Mesendoderm (in vitro differentiated cells): ENCODE results near the gene ADAD1.

Source experiments
- DNase-seq: peaks from one replicate; pipeline ENCODE4 v3.0.0; 2013
- H2AK5ac ChIP-seq: 2 replicates; pipeline ENCODE4 v1.6.1; 2013; ENCODE audit warnings: low read length, inconsistent platforms
- H2BK120ac ChIP-seq: 2 replicates; pipeline ENCODE4 v1.6.1; 2013; ENCODE audit warnings: low read depth, mild to moderate bottlenecking, low read length, moderate library complexity, mixed read lengths
- H2BK15ac ChIP-seq: replicated peaks from 2 replicates; pipeline ENCODE4 v1.6.1; 2013; ENCODE audit warnings: low read depth, mild to moderate bottlenecking, moderate library complexity
- H2BK5ac ChIP-seq: 2 replicates; pipeline ENCODE4 v1.6.1; 2013; ENCODE audit warnings: low read length, inconsistent platforms
- H3K18ac ChIP-seq: 2 replicates; pipeline ENCODE4 v1.6.1; 2013; ENCODE audit warnings: mild to moderate bottlenecking, low read length, mixed read lengths
- H3K23ac ChIP-seq: one replicate; pipeline ENCODE4 v1.6.1; 2013; ENCODE audit warnings: low read length
- H3K27ac ChIP-seq: 2 replicates; pipeline ENCODE4 v1.5.1; 2013; ENCODE audit warnings: low read depth, mild to moderate bottlenecking, inconsistent platforms, low read length, moderate library complexity
- H3K27me3 ChIP-seq: 2 replicates; pipeline ENCODE4 v1.6.1; 2013; ENCODE audit warnings: low read length, control low read depth, mild to moderate bottlenecking, inconsistent platforms; ENCODE audit not compliant: insufficient read depth, poor library complexity
- H3K36me3 ChIP-seq: 2 replicates; pipeline ENCODE4 v1.6.1; 2013; ENCODE audit warnings: low read length, inconsistent platforms; ENCODE audit not compliant: control insufficient read depth, insufficient read depth
- H3K4ac ChIP-seq: one replicate; pipeline ENCODE4 v1.6.1; 2013; ENCODE audit warnings: low read depth, mild to moderate bottlenecking, low read length, moderate library complexity
- H3K4me1 ChIP-seq: 2 replicates; pipeline ENCODE4 v1.6.1; 2013; ENCODE audit warnings: low read depth, low read length, inconsistent platforms; ENCODE audit not compliant: control insufficient read depth
- H3K4me2 ChIP-seq: 2 replicates; pipeline ENCODE4 v1.6.1; 2013; ENCODE audit warnings: low read length
- H3K4me3 ChIP-seq: 2 replicates; pipeline ENCODE4 v1.5.1; 2013; ENCODE audit warnings: mild to moderate bottlenecking, low read length
- H3K56ac ChIP-seq: one replicate; pipeline ENCODE4 v1.6.1; 2013; ENCODE audit warnings: low read length
- H3K79me1 ChIP-seq: 2 replicates; pipeline ENCODE4 v1.6.1; 2013; ENCODE audit warnings: low read length, inconsistent platforms
- H3K79me2 ChIP-seq: 2 replicates; pipeline ENCODE4 v1.6.1; 2013; ENCODE audit warnings: mild to moderate bottlenecking, low read length; ENCODE audit not compliant: control insufficient read depth, insufficient read depth
- H3K9ac ChIP-seq: 2 replicates; pipeline ENCODE4 v1.6.1; 2013; ENCODE audit warnings: low read length, inconsistent platforms
- H4K5ac ChIP-seq: one replicate; pipeline ENCODE4 v1.6.1; 2013; ENCODE audit warnings: low read length
- H4K8ac ChIP-seq: one replicate; pipeline ENCODE4 v1.6.1; 2013; ENCODE audit warnings: low read depth, mild to moderate bottlenecking, control low read depth, low read length, moderate library complexity
- WGBS: extraction: QIAGEN DNeasy Blood & Tissue Kit; methylation state at CpG from one replicate; pipeline ENCODE4 v1.1.7; 2013; ENCODE audit warnings: low lambda C conversion rate, missing lambda C conversion rate; ENCODE audit not compliant: insufficient coverage; ENCODE audit errors: extremely low coverage; 5-methylcytosine and 5-hydroxymethylcytosine counted together

The ADAD1 gene

DNA sequence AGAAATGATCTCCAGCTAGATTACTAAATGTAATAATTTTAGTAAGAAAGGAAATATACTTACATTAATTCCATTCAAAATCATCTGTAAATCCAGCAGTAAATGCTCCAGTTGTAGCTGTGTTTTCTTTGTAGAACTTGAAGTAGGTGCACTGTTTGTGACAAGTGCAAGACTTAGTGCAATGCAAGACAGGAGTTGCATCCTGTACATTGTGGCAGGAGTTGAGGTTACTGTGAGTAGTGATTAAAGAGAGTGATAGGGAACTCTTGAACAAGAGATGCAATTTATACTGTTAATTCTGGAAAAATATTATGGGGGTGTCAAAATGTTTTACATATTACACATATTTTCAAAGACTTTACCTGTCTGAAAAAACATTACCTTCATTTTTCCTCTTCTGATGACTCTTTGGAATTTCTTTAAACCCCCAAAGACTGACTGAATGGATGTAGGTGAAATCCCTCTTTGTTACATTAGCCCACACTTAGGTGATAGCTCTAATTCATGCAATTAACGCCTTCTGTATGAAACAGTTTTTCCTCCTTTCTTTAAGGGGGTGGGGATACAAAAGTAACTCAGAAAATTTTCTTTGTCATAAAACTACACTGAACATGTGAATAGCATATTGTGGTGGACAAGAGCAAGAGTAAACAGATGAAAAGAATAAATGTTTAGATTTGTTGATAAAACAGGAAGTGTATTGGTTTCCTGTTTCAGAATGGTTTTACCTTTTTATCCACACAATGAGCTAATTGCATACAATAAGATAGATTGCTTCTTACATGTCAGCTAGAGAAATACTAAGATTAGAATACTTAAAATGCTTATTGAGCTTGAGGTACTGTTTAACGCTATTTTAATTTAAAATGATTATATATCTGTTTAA, 77.7 kb downstream of the ADAD1 start, which contains the start of gene IL2:
IL2 (minus strand) TSS at position 495 of the 886 bp plus-strand sequence; CDS start at position 210, 285 bp downstream.
- Histone ChIP-seq H3K18ac (no peak within 1 kb of the TSS), H3K79me1 (no peaks in the 10 kb centered on the region), H4K8ac (no peak within 1 kb of the TSS), H3K9ac (no peak within 1 kb of the TSS), H2BK5ac (no peak within 1 kb of the TSS), H3K56ac (no peak within 1 kb of the TSS), H2BK15ac (no peak within 1 kb of the TSS), H3K36me3 (no peaks in the 10 kb centered on the region), H2AK5ac (no peak within 1 kb of the TSS), H3K4me1 (peaks cover 7% of the 10 kb centered on the region), H3K27ac (no peak within 1 kb of the TSS), H4K5ac (no peak within 1 kb of the TSS), H3K4me3 (no peak within 1 kb of the TSS), H3K23ac (no peak within 1 kb of the TSS), H3K4ac (no peak within 1 kb of the TSS), H3K79me2 (no peaks in the 10 kb centered on the region), H3K27me3 (no peaks in the 10 kb centered on the region), H2BK120ac (no peak within 1 kb of the TSS), H3K4me2 (no peak within 1 kb of the TSS)
- no peak for DNase-seq
- no CpG with 5 or more reads among the region's 2 CpGs for WGBS

DNA sequence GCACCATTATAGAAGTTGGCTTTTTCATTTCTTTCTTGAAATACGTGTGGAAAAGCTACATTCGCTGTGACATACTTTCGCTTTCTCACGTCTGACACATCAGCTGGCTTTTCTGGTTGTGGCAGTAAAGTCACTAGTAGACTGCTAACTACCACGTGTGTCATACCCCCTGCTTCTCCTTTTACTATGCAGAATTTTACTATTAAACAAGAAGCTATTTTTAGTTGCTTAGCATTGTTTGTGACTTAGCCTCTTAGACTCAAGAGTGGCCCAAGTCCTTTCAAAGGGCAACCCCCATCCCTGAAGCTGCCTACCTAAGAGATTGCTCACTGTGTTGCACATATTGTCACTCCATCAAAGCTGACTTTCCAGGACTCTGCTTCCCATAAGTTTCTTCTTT, 79.8 kb downstream of the ADAD1 start:
- H4K5ac ChIP-seq = no peak overlapping the region
- H3K23ac ChIP-seq = no peak overlapping the region
- no peak overlapping the region for H3K18ac ChIP-seq
- peak; percentile 60 for DNase-seq
- no peak overlapping the region for H2BK120ac ChIP-seq
- H2BK5ac ChIP-seq = no peak overlapping the region
- H3K79me2 ChIP-seq = no peaks in the 10 kb centered on the region
- H3K27me3 ChIP-seq = no peaks in the 10 kb centered on the region
- no peak overlapping the region for H2BK15ac ChIP-seq
- no peak overlapping the region for H2AK5ac ChIP-seq
- WGBS = no CpG with 5 or more reads among the region's 5 CpGs
- no peak overlapping the region for H3K9ac ChIP-seq
- no peak overlapping the region for H3K27ac ChIP-seq
- no peaks in the 10 kb centered on the region for H3K36me3 ChIP-seq
- H3K56ac ChIP-seq = no peak overlapping the region
- no peak overlapping the region for H4K8ac ChIP-seq
- no peak overlapping the region for H3K4me2 ChIP-seq
- H3K4me1 ChIP-seq = peaks cover 7% of the 10 kb centered on the region
- no peak overlapping the region for H3K4me3 ChIP-seq
- no peak overlapping the region for H3K4ac ChIP-seq
- no peaks in the 10 kb centered on the region for H3K79me1 ChIP-seq

DNA sequence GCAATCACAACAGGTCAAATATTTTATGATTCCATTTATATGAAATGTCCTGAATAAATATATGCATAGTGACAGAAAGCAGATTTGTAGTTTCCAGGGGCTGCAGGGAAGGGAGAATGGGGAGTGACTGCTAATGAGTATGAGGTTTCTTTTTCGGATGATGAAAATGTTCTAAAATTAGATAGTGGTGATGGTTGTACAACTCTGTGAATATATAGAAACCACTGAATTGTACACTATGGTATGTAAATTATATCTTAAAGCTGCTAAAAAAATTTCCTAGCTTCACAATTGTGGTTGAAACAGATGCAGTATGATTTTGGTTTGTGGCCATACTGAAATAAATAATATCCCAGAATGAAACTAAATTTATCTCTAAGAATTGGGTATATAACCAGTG, 90.6 kb downstream of the ADAD1 start:
- H3K27ac ChIP-seq = no peak overlapping the region
- H2BK120ac ChIP-seq = no peak overlapping the region
- H3K4ac ChIP-seq = no peak overlapping the region
- no peak overlapping the region for H3K4me2 ChIP-seq
- H3K79me1 ChIP-seq = no peaks in the 10 kb centered on the region
- no peak overlapping the region for H3K56ac ChIP-seq
- no peaks in the 10 kb centered on the region for H3K27me3 ChIP-seq
- H2BK5ac ChIP-seq = no peak overlapping the region
- no peak for DNase-seq
- no peak overlapping the region for H4K5ac ChIP-seq
- H3K36me3 ChIP-seq = no peaks in the 10 kb centered on the region
- no peak overlapping the region for H2BK15ac ChIP-seq
- H3K23ac ChIP-seq = no peak overlapping the region
- no peak overlapping the region for H3K9ac ChIP-seq
- WGBS = no CpG with 5 or more reads among the region's 1 CpG
- H3K4me3 ChIP-seq = no peak overlapping the region
- no peak overlapping the region for H2AK5ac ChIP-seq
- no peak overlapping the region for H4K8ac ChIP-seq
- no peak overlapping the region for H3K18ac ChIP-seq
- no peaks in the 10 kb centered on the region for H3K4me1 ChIP-seq
- no peaks in the 10 kb centered on the region for H3K79me2 ChIP-seq

GRCh38 chr4:122475233-122475632, 96.4 kb downstream of the ADAD1 start:
- Histone ChIP-seq H4K8ac (no peak overlapping the region), H2AK5ac (no peak overlapping the region), H4K5ac (no peak overlapping the region), H3K4ac (no peak overlapping the region), H3K9ac (no peak overlapping the region), H3K18ac (no peak overlapping the region), H3K79me1 (no peaks in the 10 kb centered on the region), H3K79me2 (no peaks in the 10 kb centered on the region), H2BK15ac (no peak overlapping the region), H3K27me3 (no peaks in the 10 kb centered on the region), H3K23ac (no peak overlapping the region), H2BK5ac (no peak overlapping the region), H3K4me2 (no peak overlapping the region), H3K4me3 (no peak overlapping the region), H3K56ac (no peak overlapping the region), H3K27ac (no peak overlapping the region), H3K36me3 (no peaks in the 10 kb centered on the region), H3K4me1 (no peaks in the 10 kb centered on the region), H2BK120ac (no peak overlapping the region)
- no CpG with 5 or more reads among the region's 3 CpGs for WGBS
- no peak for DNase-seq

DNA sequence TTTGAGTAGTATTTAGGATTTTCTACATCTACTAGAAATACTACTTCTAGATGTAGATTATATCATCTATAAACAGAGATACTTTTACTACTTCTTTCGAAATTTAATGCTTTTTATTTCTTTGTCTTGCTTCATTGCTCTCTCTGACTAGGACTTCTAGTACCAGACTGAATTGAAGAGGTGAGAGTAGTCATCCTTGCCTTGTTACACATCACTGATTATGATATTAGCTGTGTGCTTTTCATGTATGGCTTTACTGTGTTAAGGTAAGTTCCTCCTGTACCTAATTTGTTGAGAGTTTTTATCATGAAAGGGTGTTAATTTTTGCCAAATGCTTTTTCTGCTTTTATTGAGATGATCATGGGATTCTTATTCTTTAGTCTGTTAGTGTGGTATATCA, 97.3 kb downstream of the ADAD1 start:
- H3K56ac ChIP-seq = no peak overlapping the region
- no peak overlapping the region for H3K18ac ChIP-seq
- no peak for DNase-seq
- H3K23ac ChIP-seq = no peak overlapping the region
- H2AK5ac ChIP-seq = no peak overlapping the region
- H3K4me2 ChIP-seq = no peak overlapping the region
- no peak overlapping the region for H4K5ac ChIP-seq
- no peaks in the 10 kb centered on the region for H3K79me2 ChIP-seq
- H3K27ac ChIP-seq = no peak overlapping the region
- H3K4me3 ChIP-seq = no peak overlapping the region
- no peaks in the 10 kb centered on the region for H3K4me1 ChIP-seq
- no peaks in the 10 kb centered on the region for H3K27me3 ChIP-seq
- no peak overlapping the region for H2BK15ac ChIP-seq
- no peak overlapping the region for H3K9ac ChIP-seq
- no peak overlapping the region for H2BK120ac ChIP-seq
- no peak overlapping the region for H4K8ac ChIP-seq
- H2BK5ac ChIP-seq = no peak overlapping the region
- no peak overlapping the region for H3K4ac ChIP-seq
- H3K36me3 ChIP-seq = no peaks in the 10 kb centered on the region
- H3K79me1 ChIP-seq = no peaks in the 10 kb centered on the region
- no CpG with 5 or more reads among the region's 1 CpG for WGBS

GRCh38 chr4:122476745-122477144, 97.9 kb downstream of the ADAD1 start:
- Histone ChIP-seq H2BK5ac (no peak overlapping the region), H3K27me3 (no peaks in the 10 kb centered on the region), H4K8ac (no peak overlapping the region), H3K79me1 (no peaks in the 10 kb centered on the region), H2BK15ac (no peak overlapping the region), H3K27ac (no peak overlapping the region), H2BK120ac (no peak overlapping the region), H3K23ac (no peak overlapping the region), H3K9ac (no peak overlapping the region), H4K5ac (no peak overlapping the region), H3K36me3 (no peaks in the 10 kb centered on the region), H3K4ac (no peak overlapping the region), H3K79me2 (no peaks in the 10 kb centered on the region), H3K18ac (no peak overlapping the region), H2AK5ac (no peak overlapping the region), H3K4me3 (no peak overlapping the region), H3K4me1 (no peaks in the 10 kb centered on the region), H3K56ac (no peak overlapping the region), H3K4me2 (no peak overlapping the region)
- no peak for DNase-seq
- no CpG with 5 or more reads among the region's 1 CpG for WGBS
